VCaP (cell line): Measurements from ENCODE around the gene EVX2.

Source experiments
- H3K27ac ChIP-seq: fragments of 450-650 bp; 2 replicates; pipeline ENCODE4 v1.5.1; 2017
- CTCF ChIP-seq: fragments of 450-650 bp; conservative IDR thresholded peaks from 2 replicates; pipeline ENCODE4 v1.5.1; 2017; ENCODE audit warnings: mild to moderate bottlenecking, moderate library complexity

The EVX2 gene

GRCh38 chr2:176129813-176130146 lies 46.0 kb upstream of the EVX2 start:
- H3K27ac ChIP-seq, result peak overlapping the region; percentile 82
- TF ChIP-seq CTCF, result no peak

- TF ChIP-seq CTCF, result no peak
- peak within 1 kb of the TSS; percentile 82 for H3K27ac ChIP-seq
Observed at GRCh38 chr2:176128982-176129796, 45.4 kb upstream of the EVX2 start, which contains the start of gene HOXD8. HOXD8 (plus strand) TSS chr2:176129705; CDS start chr2:176130367, 662 bp downstream.

GRCh38 chr2:176128172-176128981 lies 44.6 kb upstream of the EVX2 start:
- no peak for TF ChIP-seq CTCF
- H3K27ac ChIP-seq, result no peak overlapping the region

- TF ChIP-seq CTCF, result no peak
Observed at GRCh38 chr2:176127774-176128072, 44.0 kb upstream of the EVX2 start.

GRCh38 chr2:176126929-176127773 lies 43.4 kb upstream of the EVX2 start:
- TF ChIP-seq CTCF, result peak; percentile 91

More at GRCh38 chr2:176127774-176128072, 44.0 kb upstream of the EVX2 start:
- no peak overlapping the region for H3K27ac ChIP-seq

GRCh38 chr2:176125772-176126054 lies 42.0 kb upstream of the EVX2 start:
- no peak for TF ChIP-seq CTCF
- H3K27ac ChIP-seq, result no peak overlapping the region

More at GRCh38 chr2:176126929-176127773, 43.4 kb upstream of the EVX2 start:
- H3K27ac ChIP-seq, result no peak overlapping the region
